ENCODE data around the gene IQCB1.
"Not testable (repeated sequence)": the region's sequence is repeated elsewhere in the genome, so short reads cannot be mapped to it uniquely, and the experiment has no call there.

IQCB1 gene

DNA sequence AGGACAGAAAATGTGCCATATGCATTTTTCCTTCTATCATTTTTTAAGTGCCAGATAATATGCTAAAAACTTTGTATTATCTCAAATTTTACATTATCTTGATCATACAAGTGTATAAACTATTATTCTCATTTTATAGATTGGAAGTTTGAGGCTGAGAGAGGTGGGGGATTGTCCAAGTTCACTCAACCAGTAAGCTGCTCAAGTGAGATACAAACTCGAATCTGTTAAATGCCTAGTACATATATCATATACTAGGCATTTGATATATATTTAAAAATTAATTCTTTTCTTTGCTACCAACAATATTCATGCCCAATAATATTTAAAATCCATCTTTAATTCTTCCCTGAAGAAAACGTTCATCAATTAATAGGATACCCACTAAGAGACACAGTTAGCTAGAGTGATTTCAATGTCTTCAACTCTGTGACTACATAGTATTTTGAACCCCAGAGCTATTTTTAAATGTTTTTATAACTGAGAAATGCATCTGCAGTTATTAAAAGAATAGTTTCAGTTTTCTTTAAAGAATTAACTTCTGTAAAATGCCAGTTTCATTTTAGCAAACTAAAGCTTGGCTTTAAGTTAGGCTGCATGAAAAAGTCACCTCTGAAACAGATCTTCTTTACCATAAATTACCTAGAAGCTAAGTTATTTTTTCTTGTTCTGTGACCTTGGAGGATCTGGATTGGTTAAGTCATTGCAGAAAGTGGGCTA lies 40.4 kb downstream of the IQCB1 start:
- no peak for TF ChIP-seq CTCF (IDR thresholded peaks at IDR 0.05; ENCODE audit: control insufficient read depth, insufficient read depth, low read depth, low read length, missing control alignments)
- no peak for DNase-seq (ENCODE audit: low read depth)
- H3K4me3 ChIP-seq (ENCODE audit: control insufficient read depth, low read depth, low read length), result no peak overlapping the region

DNA sequence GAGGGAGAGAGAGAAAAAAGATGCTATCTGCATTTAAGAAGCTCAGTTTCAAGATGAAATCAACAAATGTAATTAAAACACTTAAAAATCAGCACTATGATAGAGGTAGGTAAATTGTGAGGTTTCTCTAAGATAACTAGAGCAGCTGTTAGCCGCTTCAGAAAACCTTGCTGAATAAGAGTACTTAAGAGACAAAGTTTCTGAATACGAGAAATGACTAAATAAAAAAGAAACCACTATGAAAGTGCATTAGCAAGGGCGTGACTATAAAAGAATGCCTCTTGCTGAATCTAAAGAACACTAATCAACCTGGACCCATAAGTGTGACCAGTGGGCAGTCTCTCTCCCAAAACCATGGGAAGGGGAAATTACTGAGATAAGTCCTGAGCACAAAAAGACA lies 41.8 kb downstream of the IQCB1 start:
- no peak for DNase-seq (ENCODE audit: low read depth)
- no peak overlapping the region for H3K4me3 ChIP-seq (ENCODE audit: control insufficient read depth, low read depth, low read length)
- TF ChIP-seq CTCF (IDR thresholded peaks at IDR 0.05; ENCODE audit: control insufficient read depth, insufficient read depth, low read depth, low read length, missing control alignments), result no peak

DNA sequence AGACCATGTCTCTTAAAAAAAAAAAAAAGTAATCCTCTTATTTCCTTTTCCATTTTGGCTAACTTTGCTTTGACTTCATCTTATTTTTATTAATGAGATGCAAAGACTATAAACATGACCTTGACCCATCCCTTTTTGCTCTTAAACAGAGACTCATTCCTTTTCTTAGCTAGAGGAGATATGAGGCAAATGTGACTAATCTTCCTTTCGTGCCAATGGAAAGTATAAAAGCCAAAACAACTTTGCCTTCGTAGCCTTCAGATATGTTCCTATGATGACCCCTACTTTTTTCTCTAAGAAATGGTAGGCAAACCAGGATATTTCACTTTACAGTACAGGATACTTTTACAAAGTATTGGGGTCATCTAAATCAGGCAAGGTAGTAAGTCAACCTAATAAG lies 48.4 kb downstream of the IQCB1 start:
- H3K4me3 ChIP-seq (ENCODE audit: control insufficient read depth, low read depth, low read length), result no peak overlapping the region
- DNase-seq (ENCODE audit: low read depth), result no peak
- TF ChIP-seq CTCF (IDR thresholded peaks at IDR 0.05; ENCODE audit: control insufficient read depth, insufficient read depth, low read depth, low read length, missing control alignments), result no peak

DNA sequence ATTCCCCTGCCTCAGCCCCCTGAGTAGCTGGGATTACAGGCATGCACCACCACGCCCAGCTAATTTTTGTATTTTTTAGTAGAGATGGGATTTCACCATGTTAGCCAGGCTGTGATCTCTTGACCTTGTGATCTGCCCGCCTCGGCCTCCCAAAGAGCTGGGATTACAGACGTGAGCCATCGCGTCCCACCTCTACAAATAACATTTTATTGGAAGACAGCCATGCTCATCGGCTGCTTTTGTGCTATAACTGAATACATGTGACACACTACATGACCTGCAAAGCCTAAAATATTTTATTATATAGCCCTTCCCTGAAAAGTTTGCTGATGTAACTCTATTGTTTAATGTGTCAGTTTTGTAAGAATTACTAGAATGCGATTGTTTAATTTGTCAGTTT lies 52.1 kb downstream of the IQCB1 start:
- DNase-seq (ENCODE audit: low read depth), result not testable (repeated sequence)

DNA sequence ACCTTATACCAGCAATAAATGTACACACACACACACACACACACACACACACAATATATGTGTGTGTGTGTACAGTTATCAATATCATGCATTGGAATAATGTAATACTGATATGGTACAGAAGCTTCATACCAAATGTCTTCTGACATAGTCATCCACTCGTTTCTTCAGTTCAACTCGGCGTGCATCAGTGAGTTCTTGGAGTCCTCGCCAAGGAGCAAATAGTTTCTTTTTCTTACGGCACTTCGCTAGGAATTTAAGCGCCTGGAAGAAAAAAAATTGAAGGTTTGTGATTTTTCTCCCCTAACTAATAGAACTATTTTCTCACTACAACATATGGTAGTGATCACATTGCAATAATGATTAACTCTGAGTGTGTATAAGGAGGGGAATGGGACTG lies 53.2 kb downstream of the IQCB1 start:
- TF ChIP-seq CTCF (IDR thresholded peaks at IDR 0.05; ENCODE audit: control insufficient read depth, insufficient read depth, low read depth, low read length, missing control alignments), result no peak
- no peak for DNase-seq (ENCODE audit: low read depth)
- H3K4me3 ChIP-seq (ENCODE audit: control insufficient read depth, low read depth, low read length), result no peak overlapping the region

More for the DNA sequence above, 52.1 kb downstream of the IQCB1 start:
- not testable (repeated sequence) for H3K4me3 ChIP-seq (ENCODE audit: control insufficient read depth, low read depth, low read length)

DNA sequence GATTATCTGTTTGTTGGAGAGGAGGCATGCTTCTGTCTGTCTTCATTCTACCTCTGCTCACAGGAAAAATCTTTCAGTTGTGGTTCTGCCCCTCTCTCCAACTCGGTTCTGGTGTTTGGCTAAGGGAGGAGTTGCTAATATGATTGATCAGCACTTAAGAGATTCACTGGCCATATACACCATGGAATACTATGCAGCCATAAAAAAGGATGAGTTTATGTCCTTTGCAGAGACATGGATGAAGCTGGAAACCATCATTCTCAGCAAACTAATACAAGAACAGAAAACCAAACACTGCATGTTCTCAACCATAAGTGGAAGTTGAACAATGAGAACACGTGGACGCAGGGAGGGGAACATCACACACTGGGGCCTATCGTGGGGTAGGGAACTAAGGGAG lies 59.8 kb downstream of the IQCB1 start:
- H3K4me3 ChIP-seq (ENCODE audit: control insufficient read depth, low read depth, low read length); DNase-seq (ENCODE audit: low read depth): not testable (repeated sequence)

- no peak for TF ChIP-seq CTCF (IDR thresholded peaks at IDR 0.05; ENCODE audit: control insufficient read depth, insufficient read depth, low read depth, low read length, missing control alignments)
- H3K4me3 ChIP-seq (ENCODE audit: control insufficient read depth, low read depth, low read length), result no peak overlapping the region
- DNase-seq (ENCODE audit: low read depth), result no peak
Measured at GRCh38 chr3:121769246-121769645, 65.6 kb downstream of the IQCB1 start.

DNA sequence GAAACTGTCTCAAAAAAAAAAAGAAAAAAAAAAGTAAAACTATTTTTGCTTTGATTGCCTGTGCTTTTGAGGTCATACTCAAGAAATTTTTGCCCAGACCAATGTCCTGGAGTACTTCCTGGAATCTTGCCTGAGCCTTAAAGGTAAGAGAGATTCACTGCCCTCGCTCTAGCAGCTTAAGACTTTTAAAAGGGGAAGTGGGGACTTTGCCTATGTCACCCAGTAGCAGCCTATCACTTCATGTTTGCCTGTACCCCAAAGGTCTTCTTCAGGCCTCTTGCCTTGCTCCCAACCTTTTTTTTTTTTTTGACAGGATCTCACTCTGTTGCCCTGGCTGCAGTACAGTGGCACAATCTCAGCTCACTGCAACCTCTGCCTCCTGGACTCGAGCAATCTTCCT lies 66.4 kb downstream of the IQCB1 start:
- DNase-seq (ENCODE audit: low read depth), result no peak
- no peak for TF ChIP-seq CTCF (IDR thresholded peaks at IDR 0.05; ENCODE audit: control insufficient read depth, insufficient read depth, low read depth, low read length, missing control alignments)
- no peak overlapping the region for H3K4me3 ChIP-seq (ENCODE audit: control insufficient read depth, low read depth, low read length)
